Hypothalamus (tissue), 51 donors: ENCODE results near the gene ST6GALNAC1.
"Not testable (repeated sequence)": the region's sequence is repeated elsewhere in the genome, so short reads cannot be mapped to it uniquely, and the experiment has no call there.

Source experiments
- DNase-seq, 51 donors: peaks; one replicate each; lab custom pipeline; 2025; lab: John Stamatoyannopoulos, UW

ST6GALNAC1 gene

GRCh38 chr17:76644995-76645394 is 1.4 kb upstream of the ST6GALNAC1 start:
- no peak for DNase-seq

GRCh38 chr17:76642994-76643393 is 563 bp downstream of the ST6GALNAC1 start:
- no peak for DNase-seq

DNA sequence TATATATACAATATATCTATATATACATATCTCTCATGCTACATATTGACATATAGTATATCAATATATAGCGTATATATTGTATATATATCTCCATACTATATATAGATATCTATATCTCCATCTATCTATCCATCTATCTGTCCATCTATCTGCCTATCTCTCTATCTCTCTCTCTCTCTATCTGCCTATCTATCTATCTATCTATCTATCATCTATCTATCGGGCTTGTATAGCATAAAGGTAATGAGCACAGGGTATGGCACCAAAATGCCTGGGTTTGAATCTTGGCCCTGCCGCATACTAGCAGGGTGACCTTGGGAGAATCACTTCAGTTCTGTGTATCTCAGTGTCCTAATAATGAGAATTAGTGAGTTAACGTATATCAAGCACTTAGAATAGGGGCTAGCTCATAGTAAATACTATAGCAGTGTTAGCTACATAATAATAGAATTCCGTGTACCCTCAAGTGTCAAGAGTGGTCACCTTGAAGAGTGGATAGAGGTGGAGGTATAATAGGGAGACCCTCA is 1.5 kb downstream of the ST6GALNAC1 start:
- DNase-seq: no peak

DNA sequence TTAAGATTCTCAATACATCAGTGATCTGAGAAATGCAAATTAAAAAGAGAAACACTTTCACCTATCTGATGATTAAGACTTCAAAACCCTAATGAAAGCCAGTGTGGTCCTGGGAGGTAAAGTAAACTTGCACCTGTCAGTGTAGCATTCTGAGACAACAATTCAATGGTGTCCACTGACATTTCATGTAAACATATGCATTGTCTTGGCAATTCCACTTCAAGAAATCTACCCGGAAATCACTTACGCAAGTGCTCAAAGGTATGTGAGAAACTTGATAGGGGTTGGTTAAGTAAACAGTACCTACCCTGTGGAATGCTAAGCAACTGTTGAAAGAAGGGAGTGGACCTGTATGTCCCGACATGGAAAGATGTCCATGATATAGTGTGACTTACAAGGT is 2.1 kb downstream of the ST6GALNAC1 start:
- DNase-seq: no peak

DNA sequence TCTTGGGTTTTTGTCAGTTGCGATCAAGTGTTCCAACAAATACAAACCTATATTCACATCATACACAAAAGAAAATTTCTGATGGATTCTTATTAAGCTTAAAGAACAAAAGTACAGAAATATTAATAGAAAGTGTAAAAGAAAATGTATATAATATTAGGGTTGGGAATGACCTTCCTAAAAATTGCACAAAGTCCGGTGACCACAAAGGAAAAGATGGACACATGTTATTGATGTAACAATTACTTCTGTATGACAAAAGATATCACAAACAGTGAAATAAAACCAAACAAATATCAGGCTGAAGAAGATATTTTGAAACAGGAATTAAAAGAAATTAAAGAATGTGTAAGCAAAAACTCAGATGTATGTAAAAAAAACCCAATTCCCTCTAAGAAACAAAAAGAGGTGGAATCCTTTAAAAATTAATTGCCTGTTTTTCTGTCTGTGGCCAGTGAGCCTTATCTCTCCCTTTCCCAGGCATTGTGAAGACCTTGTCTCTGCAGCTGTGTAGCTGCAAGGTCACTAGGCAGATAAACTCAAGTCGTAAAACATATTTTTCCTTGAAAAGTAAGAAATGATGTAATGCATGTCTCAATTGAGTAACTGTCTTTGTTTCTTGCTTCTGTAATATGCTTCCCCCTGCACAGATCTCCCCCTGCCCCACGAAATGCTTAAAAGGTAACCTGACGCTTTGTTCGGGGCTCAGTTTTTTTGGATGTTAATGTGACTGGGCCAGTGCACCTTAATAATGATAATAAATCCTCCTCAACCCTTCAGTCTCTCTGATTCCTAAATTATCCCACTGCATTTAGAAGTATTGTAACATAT is 2.8 kb downstream of the ST6GALNAC1 start:
- no peak for DNase-seq

- no peak for DNase-seq
Measured at GRCh38 chr17:76638263-76638662, 5.3 kb downstream of the ST6GALNAC1 start.

DNA sequence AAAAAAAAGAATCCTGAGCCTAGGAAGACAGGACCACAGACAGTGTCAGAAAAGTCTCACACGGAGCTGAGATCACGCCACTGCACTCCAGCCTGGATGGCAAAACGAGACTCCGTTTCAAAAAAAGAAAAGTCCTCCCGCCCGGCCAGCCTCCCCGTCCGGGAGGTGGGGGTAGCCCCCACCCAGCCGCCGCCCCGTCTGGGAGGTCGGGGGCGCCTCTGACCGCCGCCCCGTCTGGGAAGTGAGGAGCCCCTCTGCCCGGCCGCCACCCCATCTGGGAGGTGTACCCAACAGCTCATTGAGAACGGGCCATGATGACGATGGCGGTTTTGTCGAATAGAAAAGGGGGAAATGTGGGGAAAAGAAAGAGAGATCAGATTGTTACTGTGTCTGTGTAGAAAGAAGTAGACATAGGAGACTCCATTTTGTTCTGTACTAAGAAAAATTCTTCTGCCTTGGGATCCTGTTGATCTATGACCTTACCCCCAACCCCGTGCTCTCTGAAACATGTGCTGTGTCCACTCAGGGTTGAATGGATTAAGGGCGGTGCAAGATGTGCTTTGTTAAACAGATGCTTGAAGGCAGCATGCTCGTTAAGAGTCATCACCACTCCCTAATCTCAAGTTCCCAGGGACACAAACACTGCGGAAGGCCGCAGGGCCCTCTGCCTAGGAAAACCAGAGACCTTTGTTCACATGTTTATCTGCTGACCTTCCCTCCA is 6.9 kb downstream of the ST6GALNAC1 start:
- not testable (repeated sequence) for DNase-seq

DNA sequence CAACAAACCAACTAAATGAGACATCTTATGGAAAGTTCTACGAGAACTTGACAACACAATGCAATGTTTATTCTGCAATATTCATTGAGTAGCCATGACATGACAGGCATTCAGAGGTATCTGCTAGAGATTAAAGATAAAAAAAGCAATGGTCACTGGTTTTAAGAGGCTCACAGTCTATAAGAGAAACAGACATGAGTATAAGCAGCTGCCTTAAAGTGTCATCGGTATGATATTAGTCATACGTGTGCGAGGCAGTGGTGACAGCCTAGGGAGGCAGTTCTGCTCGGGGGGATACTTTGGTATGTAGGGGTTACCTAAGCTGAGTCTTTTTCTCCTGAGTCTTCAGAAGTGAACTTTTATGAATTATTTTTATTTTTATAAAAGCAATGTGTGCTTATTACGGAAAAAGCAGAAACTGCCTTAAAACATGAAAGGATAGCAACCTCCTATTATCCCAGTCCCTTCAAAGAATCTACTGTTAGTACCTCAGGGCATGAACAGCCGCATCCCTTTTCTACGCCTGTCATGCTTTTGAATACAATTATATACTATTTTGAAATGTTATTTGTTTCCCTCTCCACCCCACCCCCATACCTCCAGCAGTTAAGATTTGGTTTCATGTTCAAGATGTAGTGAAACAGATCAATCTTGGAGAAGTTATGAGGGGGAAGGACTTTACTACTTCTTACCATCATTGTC is 7.7 kb downstream of the ST6GALNAC1 start:
- no peak for DNase-seq

GRCh38 chr17:76635039-76635438 is 8.5 kb downstream of the ST6GALNAC1 start:
- no peak for DNase-seq

DNA sequence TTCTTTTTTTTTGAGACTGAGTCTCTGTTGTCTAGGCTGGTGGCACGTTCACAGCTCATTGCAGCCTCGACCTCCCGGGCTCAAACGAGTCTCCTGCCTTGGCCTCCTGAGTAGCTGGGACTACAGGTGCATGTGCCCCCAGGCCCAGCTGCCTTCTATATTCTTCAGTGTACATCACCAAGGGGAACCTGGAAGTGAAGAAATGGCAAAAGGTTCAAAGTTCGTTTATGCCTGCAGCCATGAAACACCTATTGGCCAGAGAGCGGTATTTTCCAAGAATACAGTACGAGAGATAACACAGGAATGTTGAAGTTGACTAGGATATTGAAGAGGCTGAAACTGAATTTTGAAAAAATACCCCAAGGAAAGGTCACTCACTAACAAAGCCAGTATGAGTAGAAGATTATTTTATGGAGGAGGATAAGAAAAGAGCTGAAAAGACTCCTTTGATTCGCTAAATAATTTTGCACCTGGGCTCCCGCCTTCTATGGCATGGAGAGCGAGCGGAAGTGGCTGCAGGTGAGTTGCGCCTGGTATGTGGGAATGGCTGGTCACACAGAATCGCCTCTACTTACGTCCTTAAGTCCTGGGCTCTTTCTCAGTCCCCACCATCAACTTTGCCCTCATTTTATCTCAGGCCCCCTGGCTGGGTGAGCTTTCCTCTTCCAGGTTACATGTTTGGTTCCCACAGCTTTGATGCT is 9.8 kb downstream of the ST6GALNAC1 start:
- DNase-seq: no peak

DNA sequence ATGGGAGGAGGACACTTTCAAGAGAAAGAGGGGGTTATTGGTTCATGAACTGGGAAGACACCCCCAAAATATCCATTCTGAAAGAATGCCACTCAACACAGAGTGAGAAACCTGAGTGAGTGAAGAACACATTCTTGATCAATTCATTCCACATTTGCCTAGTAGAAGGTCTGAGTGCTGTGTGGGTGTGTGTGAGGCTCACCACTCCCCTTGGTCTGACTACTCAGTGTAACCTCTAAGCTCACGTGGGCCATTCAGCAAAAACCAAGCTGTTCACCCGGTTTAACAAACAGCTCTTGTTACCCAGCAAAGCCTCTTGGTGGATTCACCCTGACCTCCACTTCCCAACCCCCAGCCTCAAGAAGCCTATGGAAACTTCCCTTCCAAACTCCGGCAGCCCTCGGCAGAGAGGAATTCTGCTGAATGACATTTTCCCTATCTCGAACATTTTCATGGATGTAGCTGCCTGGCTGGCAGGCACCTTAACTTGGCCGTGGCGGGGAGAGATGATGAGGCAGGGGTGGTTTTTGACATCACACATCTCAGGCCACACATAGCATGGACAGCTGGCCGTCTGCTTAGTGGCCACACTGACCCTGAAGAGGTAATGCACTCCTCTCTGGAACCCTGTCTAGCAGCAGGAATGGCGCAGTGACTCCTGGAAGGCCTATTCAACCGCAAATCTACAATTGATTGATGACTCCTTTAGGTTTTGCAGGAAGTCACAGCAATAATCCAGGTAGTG is 11.6 kb downstream of the ST6GALNAC1 start:
- no peak for DNase-seq

GRCh38 chr17:76630151-76630550 is 13.4 kb downstream of the ST6GALNAC1 start:
- no peak for DNase-seq

- DNase-seq: no peak
Measured at GRCh38 chr17:76627510-76627909, 16.0 kb downstream of the ST6GALNAC1 start.

- no peak for DNase-seq
Measured at GRCh38 chr17:76626442-76626841, 17.1 kb downstream of the ST6GALNAC1 start.

DNA sequence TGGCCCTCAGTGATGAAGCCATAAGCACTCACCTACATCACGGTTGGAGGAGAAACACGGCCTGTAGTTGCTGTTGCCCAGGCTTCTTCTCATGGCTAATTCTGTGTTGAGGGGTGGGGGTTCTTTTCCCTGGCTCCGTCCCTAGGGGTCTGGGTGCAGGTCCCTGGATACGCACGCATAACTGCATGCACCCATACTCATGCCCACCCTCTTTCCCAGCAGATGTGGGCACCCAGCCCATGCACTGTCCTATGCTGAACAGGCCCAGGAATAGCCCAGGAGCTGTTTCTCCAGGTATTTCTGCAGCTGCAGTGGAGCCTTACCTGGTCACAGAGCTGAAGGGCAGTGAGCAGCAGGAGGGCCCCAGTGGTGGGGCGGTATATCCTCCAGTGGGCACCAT is 18.1 kb downstream of the ST6GALNAC1 start:
- no peak for DNase-seq

- DNase-seq: peak in 47 of 51 donors; percentile 2 to 79 (median 34)
Measured at GRCh38 chr17:76623271-76624146, 20.0 kb downstream of the ST6GALNAC1 start.

- no peak for DNase-seq
Measured at GRCh38 chr17:76617838-76618237, 25.7 kb downstream of the ST6GALNAC1 start.

DNA sequence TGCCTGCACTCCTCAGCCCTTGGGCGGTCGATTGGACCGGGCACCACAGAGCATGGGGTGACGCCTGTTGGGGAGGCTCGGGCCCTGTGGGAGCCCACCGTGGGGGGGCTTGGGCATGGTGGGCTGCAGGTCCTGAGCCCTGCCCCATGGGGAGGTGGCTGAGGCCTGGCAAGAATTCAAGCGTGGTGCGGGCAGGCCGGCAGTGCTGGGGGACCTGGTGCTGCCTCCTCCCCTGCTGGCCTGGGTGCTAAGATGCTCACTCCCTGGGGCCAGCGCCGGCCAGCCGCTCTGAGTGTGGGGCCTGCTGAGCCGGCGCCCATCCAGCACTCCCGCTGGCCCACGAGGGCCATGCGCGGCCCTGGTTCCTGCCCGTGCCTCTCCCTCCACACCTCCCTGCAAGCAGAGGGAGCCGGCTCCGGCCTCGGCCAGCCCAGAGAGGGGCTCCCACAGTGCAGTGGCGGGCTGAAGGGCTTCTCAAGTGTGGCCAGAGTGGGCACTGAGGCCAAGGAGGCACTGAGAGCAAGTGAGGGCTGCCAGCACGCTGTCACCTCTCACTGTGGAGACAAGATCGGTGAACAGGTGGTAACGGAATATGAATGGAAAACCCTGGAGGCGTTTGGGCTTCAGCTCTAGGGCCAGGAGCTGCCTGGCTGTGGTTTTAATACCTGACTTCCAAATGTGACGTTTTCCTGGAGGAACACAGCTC is 28.5 kb downstream of the ST6GALNAC1 start:
- DNase-seq: no peak
